SU-DHL-6 (cell line): ENCODE measurements around the gene TMEM240.
"Not testable (repeated sequence)": the region's sequence is repeated elsewhere in the genome, so short reads cannot be mapped to it uniquely, and the experiment has no call there.

Experiments used
- H2AFZ ChIP-seq: fragments of 200-600 bp; sonication (generic); 2 replicates; pipeline ENCODE4 v1.6.1; 2014; ENCODE audit warnings: low read depth, mild to moderate bottlenecking, moderate library complexity, mixed read lengths, antibody characterized with exemption, low read length; ENCODE audit not compliant: severe bottlenecking
- H3F3A ChIP-seq: fragments of 200-600 bp; shearing (Covaris generic); 2 replicates; pipeline ENCODE4 v1.6.0; 2016; ENCODE audit warnings: antibody characterized with exemption, mild to moderate bottlenecking; ENCODE audit not compliant: insufficient read depth
- H3K27ac ChIP-seq: fragments of 200-600 bp; sonication (generic); 2 replicates; pipeline ENCODE4 v1.5.1; 2016; ENCODE audit warnings: low read depth, mild to moderate bottlenecking, low read length, moderate library complexity, mixed read lengths
- H3K27me3 ChIP-seq: fragments of 200-600 bp; sonication (generic), shearing (Covaris generic); 2 replicates; pipeline ENCODE4 v1.6.0; 2014; ENCODE audit warnings: mild to moderate bottlenecking, low read length
- H3K36me3 ChIP-seq: fragments of 200-600 bp; sonication (generic); 2 replicates; pipeline ENCODE4 v1.6.1; 2014; ENCODE audit warnings: mild to moderate bottlenecking, low read length, mixed read lengths
- H3K4me2 ChIP-seq: fragments of 300-600, 200-600 bp; shearing (Covaris generic), sonication (generic); 2 replicates; pipeline ENCODE4 v1.6.0; 2014; ENCODE audit warnings: low read length, low read depth, mild to moderate bottlenecking; ENCODE audit not compliant: poor library complexity, severe bottlenecking
- H3K4me3 ChIP-seq: fragments of 200-600 bp; sonication (generic); 2 replicates; pipeline ENCODE4 v1.5.1; 2014; ENCODE audit warnings: antibody characterized with exemption, low read length, mild to moderate bottlenecking, mixed read lengths; ENCODE audit not compliant: insufficient read depth, poor library complexity, severe bottlenecking
- H3K79me2 ChIP-seq: fragments of 200-600 bp; sonication (generic); 2 replicates; pipeline ENCODE4 v1.6.1; 2014; ENCODE audit warnings: mild to moderate bottlenecking, low read length, moderate library complexity; ENCODE audit not compliant: insufficient read depth
- H3K9ac ChIP-seq: fragments of 200-600 bp; sonication (generic); 2 replicates; pipeline ENCODE4 v1.7.0; 2014; ENCODE audit warnings: mild to moderate bottlenecking, low read length
- H3K9me2 ChIP-seq: fragments of 200-600 bp; sonication (generic); replicated peaks from 2 replicates; pipeline ENCODE4 v1.6.1; 2014; ENCODE audit warnings: low read length; ENCODE audit not compliant: insufficient read depth
- H3K9me3 ChIP-seq: fragments of 200-600 bp; sonication (generic); 2 replicates; pipeline ENCODE4 v1.6.1; 2014; ENCODE audit warnings: low read length, mixed read lengths; ENCODE audit not compliant: insufficient read depth
- H4K20me1 ChIP-seq: fragments of 200-600 bp; sonication (generic); 2 replicates; pipeline ENCODE4 v1.6.1; 2014; ENCODE audit warnings: low read depth, mild to moderate bottlenecking, antibody characterized with exemption, low read length, moderate library complexity, mixed read lengths
- EZH2phosphoT487 ChIP-seq: fragments of 200-600 bp; sonication (generic), shearing (Covaris generic); conservative IDR thresholded peaks from 2 replicates; pipeline ENCODE4 v1.6.1; 2018; ENCODE audit warnings: mild to moderate bottlenecking, antibody characterized with exemption, low read length, moderate library complexity, mixed read lengths
- TF ChIP-seq, protein P1 (sequence below): fragments of 200-600 bp; sonication (generic); IDR thresholded peaks from one replicate; pipeline ENCODE4 v1.5.1; 2017; ENCODE audit warnings: antibody characterized with exemption, mild to moderate bottlenecking, low read length, moderate library complexity; ENCODE audit not compliant: insufficient read depth, poor library complexity, severe bottlenecking

TMEM240 gene

DNA sequence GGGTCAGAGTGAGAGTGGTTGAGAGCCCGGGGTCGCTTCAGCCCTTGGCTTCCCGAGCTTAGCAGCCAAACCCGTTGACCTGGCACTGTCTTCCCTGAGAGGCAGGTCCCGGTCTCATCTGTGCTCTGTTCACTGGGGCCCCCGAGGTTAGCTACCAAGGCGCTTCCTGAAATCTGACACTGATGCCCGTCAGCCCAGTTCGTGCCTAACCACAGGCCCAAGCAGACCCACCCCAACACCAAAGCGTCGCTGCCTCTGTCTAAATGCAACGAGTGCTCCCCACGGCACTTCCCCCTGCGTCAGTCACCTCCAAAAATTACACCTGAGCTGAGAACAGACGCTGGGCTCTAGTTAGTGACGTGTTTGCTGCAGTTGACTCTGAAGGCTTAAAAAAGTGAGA lies 26.0 kb downstream of the TMEM240 start:
- H4K20me1 ChIP-seq, H3K27ac ChIP-seq, H3K36me3 ChIP-seq, H3K27me3 ChIP-seq, H3K4me3 ChIP-seq, H3F3A ChIP-seq, H3K9me2 ChIP-seq, H2AFZ ChIP-seq, H3K9me3 ChIP-seq: not testable (repeated sequence)
- Histone ChIP-seq H3K9ac (0 out of 2 replicates have a peak overlapping the region, but pooled peaks have one; percentile 13), H3K4me2 (peak overlapping the region; percentile 22), H3K79me2 (peaks cover 26% of the 10 kb centered on the region)

DNA sequence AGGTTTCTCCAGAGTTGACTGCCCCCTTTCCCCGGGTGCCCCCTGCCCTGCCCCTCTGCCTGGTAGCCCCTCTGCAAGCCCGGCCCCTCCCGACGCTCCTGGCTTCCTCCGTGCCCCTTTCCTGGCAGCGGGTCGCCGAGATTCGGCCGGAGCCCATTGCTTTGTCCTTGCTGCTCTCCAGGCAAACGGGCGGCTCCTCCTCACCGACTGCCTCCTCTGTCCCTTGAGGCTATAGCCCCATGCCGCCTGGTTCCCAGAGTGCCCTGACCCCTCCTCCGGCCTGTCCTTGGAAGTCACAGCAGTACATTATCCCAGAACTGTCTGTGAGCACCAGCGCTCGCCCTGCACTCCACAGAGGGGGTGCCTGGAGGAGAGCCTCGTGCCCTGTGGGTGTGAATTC lies 26.7 kb downstream of the TMEM240 start:
- H3K79me2 ChIP-seq, result peaks cover 26% of the 10 kb centered on the region
- H3K9me2 ChIP-seq, H3K9me3 ChIP-seq, H3K36me3 ChIP-seq, H3K27ac ChIP-seq, H3K27me3 ChIP-seq, H4K20me1 ChIP-seq, H3F3A ChIP-seq, H2AFZ ChIP-seq: not testable (repeated sequence)
- peak overlapping the region; percentile 96 for H3K9ac ChIP-seq
- peak overlapping the region; percentile 48 for H3K4me2 ChIP-seq
- H3K4me3 ChIP-seq, result peak overlapping the region; percentile 34

DNA sequence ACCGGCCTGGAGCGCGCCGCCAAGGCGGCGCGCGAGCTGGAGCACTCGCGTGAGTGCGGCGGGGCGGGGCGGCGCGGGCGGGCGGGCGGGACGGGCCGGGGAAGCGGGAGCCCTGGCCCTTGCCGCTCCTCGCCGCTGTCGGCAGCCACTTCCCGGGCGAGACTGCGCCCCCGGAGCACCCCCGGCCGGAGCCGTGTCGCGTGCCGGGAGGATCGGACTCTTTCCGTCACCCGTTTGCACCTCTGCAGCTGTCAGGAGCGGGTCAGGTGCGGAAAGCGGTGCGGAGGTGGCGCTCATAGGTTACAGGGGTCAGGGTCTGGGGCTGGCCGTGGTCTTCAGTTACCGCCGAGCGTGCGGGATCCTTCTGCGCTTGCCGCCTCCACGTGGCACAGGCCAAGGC lies 28.0 kb downstream of the TMEM240 start:
- not testable (repeated sequence) for H3K9me2 ChIP-seq, H3K4me2 ChIP-seq, H3F3A ChIP-seq, H3K36me3 ChIP-seq, H2AFZ ChIP-seq, H4K20me1 ChIP-seq, H3K27ac ChIP-seq, H3K9me3 ChIP-seq, H3K27me3 ChIP-seq
- Histone ChIP-seq H3K9ac (peak overlapping the region; percentile 96), H3K79me2 (peaks cover 26% of the 10 kb centered on the region), H3K4me3 (peak overlapping the region; percentile 83)

DNA sequence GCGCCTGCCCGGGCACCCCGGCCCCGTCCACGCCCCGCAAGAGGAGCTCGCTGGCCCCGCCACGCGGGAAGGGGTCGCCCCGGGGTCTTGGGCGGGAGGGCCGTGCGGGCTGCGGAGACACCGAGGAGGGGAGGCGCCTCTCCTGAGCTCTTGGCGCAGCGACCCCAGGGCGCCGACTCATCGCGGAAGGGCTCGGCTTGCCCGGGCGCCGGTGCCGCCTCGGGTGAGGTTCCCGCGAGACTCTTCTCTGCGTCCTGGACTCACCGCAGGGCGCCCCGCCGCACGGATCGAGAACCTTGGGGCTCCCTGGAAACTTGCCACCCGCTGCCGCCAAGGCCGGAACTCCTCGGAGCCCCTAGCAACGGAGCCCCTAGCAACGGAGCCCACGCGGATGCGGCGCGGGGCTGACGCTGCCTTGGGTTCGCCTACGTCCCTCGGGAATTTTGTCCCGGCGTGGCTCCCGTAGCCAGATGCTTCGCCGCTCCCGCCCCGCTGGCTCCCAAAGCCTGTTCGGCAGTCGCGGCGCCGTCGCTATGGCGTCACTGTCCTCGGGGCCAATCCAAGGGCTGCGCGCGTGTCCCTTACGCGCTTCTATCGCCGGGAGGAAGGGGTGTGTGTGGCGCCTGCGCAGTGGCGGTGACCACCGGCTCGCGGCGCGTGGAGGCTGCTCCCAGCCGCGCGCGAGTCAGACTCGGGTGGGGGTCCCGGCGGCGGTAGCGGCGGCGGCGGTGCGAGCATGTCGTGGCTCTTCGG lies 28.7 kb downstream of the TMEM240 start, which contains the start of gene ATAD3A:
Gene ATAD3A, plus strand, starts transcription at position 630 of the 753 bp plus-strand sequence. Its CDS starts 107 bp downstream, at position 737.
- H3K9ac ChIP-seq, result peak within 1 kb of the TSS; percentile 96
- TF ChIP-seq EZH2phosphoT487, result no peak
- H3F3A ChIP-seq, result peaks cover 9% of the 10 kb centered on the region; the same call in 1 of the 2 replicates
- peak within 1 kb of the TSS; percentile 98 for H3K4me2 ChIP-seq
- H3K36me3 ChIP-seq, result no peaks in the 10 kb centered on the region
- H3K4me3 ChIP-seq, result peak within 1 kb of the TSS; percentile 83
- no peaks in the 10 kb centered on the region for H3K9me2 ChIP-seq
- no peaks in the 10 kb centered on the region for H3K9me3 ChIP-seq
- peak within 1 kb of the TSS; percentile 69 for H2AFZ ChIP-seq
- no peaks in the 10 kb centered on the region for H4K20me1 ChIP-seq
- H3K79me2 ChIP-seq, result peaks cover 26% of the 10 kb centered on the region
- H3K27me3 ChIP-seq, result no peaks in the 10 kb centered on the region
- H3K27ac ChIP-seq, result peak within 1 kb of the TSS; percentile 81

DNA sequence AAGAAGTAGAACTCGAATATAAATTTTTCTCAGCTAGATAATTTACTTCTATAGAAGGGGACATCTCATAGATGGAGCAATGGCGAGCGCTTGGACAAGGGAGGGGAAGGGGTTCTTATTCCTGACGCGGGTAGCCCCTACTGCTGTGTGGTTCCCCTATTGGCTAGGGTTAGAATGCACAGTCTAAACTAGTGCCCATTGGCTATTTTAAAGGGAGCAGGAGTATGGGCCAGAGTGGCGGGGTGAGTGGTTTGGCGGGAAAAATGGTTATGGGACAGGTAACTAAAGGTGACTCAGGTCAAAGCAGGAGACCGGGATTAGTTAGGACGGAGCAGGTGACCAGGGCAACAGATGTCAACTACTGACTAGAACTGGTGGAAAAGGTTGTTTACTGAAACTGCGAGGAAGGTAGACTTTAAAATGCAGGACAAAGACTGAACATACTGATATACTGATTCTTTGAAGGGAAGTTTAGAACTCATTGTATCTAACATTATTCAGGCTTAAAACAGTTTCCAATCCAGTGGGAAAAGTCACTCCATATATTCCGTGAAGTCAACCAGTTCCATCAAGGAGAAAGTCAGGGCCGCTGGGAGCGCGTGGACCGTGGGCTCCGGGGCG lies 29.4 kb downstream of the TMEM240 start:
- Histone ChIP-seq H3F3A (peaks cover 15% of the 10 kb centered on the region; the same call in 1 of the 2 replicates), H4K20me1 (no peaks in the 10 kb centered on the region), H2AFZ (peak overlapping the region; percentile 69), H3K27ac (peak overlapping the region; percentile 81), H3K4me2 (peak overlapping the region; percentile 98), H3K4me3 (peak overlapping the region; percentile 83), H3K36me3 (no peaks in the 10 kb centered on the region), H3K9me3 (no peaks in the 10 kb centered on the region), H3K9ac (peak overlapping the region; percentile 96), H3K9me2 (no peaks in the 10 kb centered on the region), H3K79me2 (peaks cover 26% of the 10 kb centered on the region), H3K27me3 (no peaks in the 10 kb centered on the region)
- TF ChIP-seq, protein P1, sequence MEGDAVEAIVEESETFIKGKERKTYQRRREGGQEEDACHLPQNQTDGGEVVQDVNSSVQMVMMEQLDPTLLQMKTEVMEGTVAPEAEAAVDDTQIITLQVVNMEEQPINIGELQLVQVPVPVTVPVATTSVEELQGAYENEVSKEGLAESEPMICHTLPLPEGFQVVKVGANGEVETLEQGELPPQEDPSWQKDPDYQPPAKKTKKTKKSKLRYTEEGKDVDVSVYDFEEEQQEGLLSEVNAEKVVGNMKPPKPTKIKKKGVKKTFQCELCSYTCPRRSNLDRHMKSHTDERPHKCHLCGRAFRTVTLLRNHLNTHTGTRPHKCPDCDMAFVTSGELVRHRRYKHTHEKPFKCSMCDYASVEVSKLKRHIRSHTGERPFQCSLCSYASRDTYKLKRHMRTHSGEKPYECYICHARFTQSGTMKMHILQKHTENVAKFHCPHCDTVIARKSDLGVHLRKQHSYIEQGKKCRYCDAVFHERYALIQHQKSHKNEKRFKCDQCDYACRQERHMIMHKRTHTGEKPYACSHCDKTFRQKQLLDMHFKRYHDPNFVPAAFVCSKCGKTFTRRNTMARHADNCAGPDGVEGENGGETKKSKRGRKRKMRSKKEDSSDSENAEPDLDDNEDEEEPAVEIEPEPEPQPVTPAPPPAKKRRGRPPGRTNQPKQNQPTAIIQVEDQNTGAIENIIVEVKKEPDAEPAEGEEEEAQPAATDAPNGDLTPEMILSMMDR, result no peak
- no peak for TF ChIP-seq EZH2phosphoT487

DNA sequence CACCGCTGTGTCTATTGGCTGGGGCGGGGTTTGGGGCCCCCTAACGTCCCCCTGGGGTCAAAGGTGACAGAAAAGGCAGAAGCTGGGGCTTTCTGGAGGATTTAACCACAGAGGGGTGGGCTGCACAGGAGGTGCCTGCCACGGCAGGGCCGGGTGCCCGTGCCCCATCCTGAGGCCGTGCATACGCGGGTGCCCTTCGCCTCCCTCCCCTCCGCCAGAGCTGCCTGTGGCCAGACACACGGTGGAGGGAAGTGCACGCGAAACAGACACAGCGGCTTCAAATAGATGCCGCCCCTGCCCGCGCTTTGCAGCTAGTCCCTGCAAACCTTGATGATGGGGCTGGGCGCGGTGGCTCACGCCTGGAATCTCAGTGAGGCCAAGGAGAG lies 31.0 kb downstream of the TMEM240 start:
- not testable (repeated sequence) for H3K9me2 ChIP-seq, H3K9ac ChIP-seq, H3K36me3 ChIP-seq, H3K4me3 ChIP-seq, H4K20me1 ChIP-seq, H3K4me2 ChIP-seq, H2AFZ ChIP-seq, H3K9me3 ChIP-seq, H3K27ac ChIP-seq, H3K27me3 ChIP-seq
- Histone ChIP-seq H3F3A (peaks cover 21% of the 10 kb centered on the region; the same call in 1 of the 2 replicates), H3K79me2 (peaks cover 14% of the 10 kb centered on the region)
